ENCODE data around the gene TMEM154. TPM values are rescaled to one million over a fixed set of nuclear protein-coding genes. Genes with fewer than 3 reads are reported as not detected.

TMEM154 gene
- total RNA-seq, 1 experiment from 2014 or later: 34.5 TPM

DNA sequence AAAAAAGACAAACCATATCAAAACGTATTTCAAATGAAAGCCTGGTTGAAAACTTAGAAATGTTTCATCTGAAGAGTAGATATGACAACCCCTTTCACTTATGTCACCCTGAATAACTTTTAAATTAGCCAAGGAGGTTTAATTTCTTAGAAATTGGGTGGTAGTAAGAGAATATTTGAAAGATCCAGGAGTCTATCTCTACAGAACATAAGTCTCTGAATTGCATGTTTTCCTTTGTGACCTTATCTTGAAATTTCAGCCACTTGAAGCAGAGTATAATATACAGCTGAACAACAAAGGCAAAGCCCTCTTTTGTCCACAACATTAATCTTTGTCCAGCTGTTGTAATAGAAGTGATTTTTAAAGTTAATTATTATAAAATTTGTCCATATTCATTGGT, 49.5 kb downstream of the TMEM154 start:
- TF ChIP-seq, protein P1, sequence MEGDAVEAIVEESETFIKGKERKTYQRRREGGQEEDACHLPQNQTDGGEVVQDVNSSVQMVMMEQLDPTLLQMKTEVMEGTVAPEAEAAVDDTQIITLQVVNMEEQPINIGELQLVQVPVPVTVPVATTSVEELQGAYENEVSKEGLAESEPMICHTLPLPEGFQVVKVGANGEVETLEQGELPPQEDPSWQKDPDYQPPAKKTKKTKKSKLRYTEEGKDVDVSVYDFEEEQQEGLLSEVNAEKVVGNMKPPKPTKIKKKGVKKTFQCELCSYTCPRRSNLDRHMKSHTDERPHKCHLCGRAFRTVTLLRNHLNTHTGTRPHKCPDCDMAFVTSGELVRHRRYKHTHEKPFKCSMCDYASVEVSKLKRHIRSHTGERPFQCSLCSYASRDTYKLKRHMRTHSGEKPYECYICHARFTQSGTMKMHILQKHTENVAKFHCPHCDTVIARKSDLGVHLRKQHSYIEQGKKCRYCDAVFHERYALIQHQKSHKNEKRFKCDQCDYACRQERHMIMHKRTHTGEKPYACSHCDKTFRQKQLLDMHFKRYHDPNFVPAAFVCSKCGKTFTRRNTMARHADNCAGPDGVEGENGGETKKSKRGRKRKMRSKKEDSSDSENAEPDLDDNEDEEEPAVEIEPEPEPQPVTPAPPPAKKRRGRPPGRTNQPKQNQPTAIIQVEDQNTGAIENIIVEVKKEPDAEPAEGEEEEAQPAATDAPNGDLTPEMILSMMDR (conservative IDR thresholded peaks at IDR 0.05): no peak
- no peak for TF ChIP-seq EZH2 (IDR thresholded peaks at IDR 0.05; ENCODE audit: low read depth)
- Histone ChIP-seq H4K20me1 (ENCODE audit: insufficient read depth) (no peaks in the 10 kb centered on the region), H3K9me2 (ENCODE audit: insufficient read depth) (no peaks in the 10 kb centered on the region), H3K27ac (no peak overlapping the region), H3K27me3 (ENCODE audit: insufficient read depth, low read depth) (no peaks in the 10 kb centered on the region), H3F3A (ENCODE audit: insufficient read depth, low read depth) (no peaks in the 10 kb centered on the region), H3K36me3 (ENCODE audit: low read depth) (no peaks in the 10 kb centered on the region; the same call in 1 of the 2 replicates), H3K9me3 (ENCODE audit: insufficient read depth, low read depth) (no peaks in the 10 kb centered on the region), H2AFZ (no peak overlapping the region), H3K4me1 (replicated peaks; ENCODE audit: insufficient read depth) (no peaks in the 10 kb centered on the region), H3K79me2 (ENCODE audit: low read depth) (no peaks in the 10 kb centered on the region), H3K4me3 (no peak overlapping the region), H3K4me2 (no peak overlapping the region)
- no peak for DNase-seq
- BruUV-seq (replicated peaks): no TSS peak
- ChIA-PET CTCF (no interaction called here), POLR2A (ENCODE audit: unreplicated experiment) (no interaction called here)
- intact Hi-C loops (cut with micrococcal nuclease; ENCODE audit: unreplicated experiment): no loop called here

DNA sequence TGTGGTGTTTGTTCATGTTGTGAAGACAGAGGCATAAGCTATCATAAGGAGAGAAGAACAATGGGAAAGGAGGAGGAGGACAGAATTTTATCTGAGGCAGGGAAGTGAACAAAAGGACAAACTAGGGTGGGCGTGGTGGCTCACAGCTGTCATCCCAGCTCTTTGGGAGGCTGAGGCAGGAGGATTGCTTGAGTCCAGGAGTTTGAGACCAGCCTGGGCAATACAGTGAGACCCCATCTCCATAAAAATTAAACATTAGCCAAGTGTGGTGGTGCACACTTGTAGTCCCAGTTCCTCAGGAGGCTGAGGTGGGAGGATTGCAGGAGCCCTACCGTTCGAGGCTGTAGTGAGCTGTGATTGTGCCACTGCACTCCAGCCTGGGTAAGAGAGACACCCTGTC, 49.9 kb downstream of the TMEM154 start:
- Histone ChIP-seq H4K20me1 (ENCODE audit: insufficient read depth) (no peaks in the 10 kb centered on the region), H2AFZ (no peak overlapping the region), H3K4me3 (no peak overlapping the region), H3K9me2 (ENCODE audit: insufficient read depth) (no peaks in the 10 kb centered on the region), H3K79me2 (ENCODE audit: low read depth) (no peaks in the 10 kb centered on the region), H3K27me3 (ENCODE audit: insufficient read depth, low read depth) (no peaks in the 10 kb centered on the region), H3F3A (ENCODE audit: insufficient read depth, low read depth) (no peaks in the 10 kb centered on the region), H3K4me1 (replicated peaks; ENCODE audit: insufficient read depth) (no peaks in the 10 kb centered on the region), H3K36me3 (ENCODE audit: low read depth) (no peaks in the 10 kb centered on the region; the same call in 1 of the 2 replicates), H3K27ac (no peak overlapping the region), H3K4me2 (no peak overlapping the region), H3K9me3 (ENCODE audit: insufficient read depth, low read depth) (no peaks in the 10 kb centered on the region)
- POLR2A ChIA-PET (ENCODE audit: unreplicated experiment): no interaction called here
- CTCF ChIA-PET: no interaction called here
- TF ChIP-seq EZH2 (IDR thresholded peaks at IDR 0.05; ENCODE audit: low read depth): no peak
- TF ChIP-seq, protein P1 (conservative IDR thresholded peaks at IDR 0.05): no peak
- BruUV-seq (replicated peaks): no TSS peak
- DNase-seq: no peak
- intact Hi-C loops (cut with micrococcal nuclease; ENCODE audit: unreplicated experiment): no loop called here

DNA sequence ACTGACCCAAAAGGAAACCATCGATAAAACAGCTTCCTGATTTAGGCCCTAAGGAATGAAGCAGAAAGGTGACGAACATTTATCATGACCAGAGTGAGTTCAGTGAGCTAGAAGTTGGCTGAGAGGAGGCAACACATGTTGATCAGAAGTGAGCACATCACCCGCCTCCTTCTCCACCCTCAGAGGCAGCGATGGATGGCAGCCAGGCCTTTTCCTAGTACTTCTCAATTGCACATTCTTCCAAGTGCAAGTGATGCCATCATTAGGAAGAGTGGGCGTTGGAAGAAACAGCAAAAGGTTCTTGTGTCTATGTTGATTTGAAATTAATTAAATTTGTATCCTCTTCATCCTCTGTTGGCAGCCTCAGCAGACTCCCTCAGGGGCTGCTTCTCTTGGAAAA, 51.7 kb downstream of the TMEM154 start:
- no peaks in the 10 kb centered on the region for H3K9me2 ChIP-seq (ENCODE audit: insufficient read depth)
- H3K79me2 ChIP-seq (ENCODE audit: low read depth): no peaks in the 10 kb centered on the region
- no peaks in the 10 kb centered on the region for H3F3A ChIP-seq (ENCODE audit: insufficient read depth, low read depth)
- no peaks in the 10 kb centered on the region for H3K36me3 ChIP-seq (ENCODE audit: low read depth)
- no peak overlapping the region for H3K4me3 ChIP-seq
- DNase-seq: no peak
- no peaks in the 10 kb centered on the region for H3K4me1 ChIP-seq (replicated peaks; ENCODE audit: insufficient read depth)
- ChIA-PET POLR2A (ENCODE audit: unreplicated experiment) (no interaction called here), CTCF (no interaction called here)
- H3K27me3 ChIP-seq (ENCODE audit: insufficient read depth, low read depth): no peaks in the 10 kb centered on the region
- no peak overlapping the region for H3K27ac ChIP-seq
- intact Hi-C loops (cut with micrococcal nuclease; ENCODE audit: unreplicated experiment): no loop called here
- no peak overlapping the region for H3K4me2 ChIP-seq
- TF ChIP-seq, protein P1 (conservative IDR thresholded peaks at IDR 0.05): no peak
- TF ChIP-seq EZH2 (IDR thresholded peaks at IDR 0.05; ENCODE audit: low read depth): no peak
- H3K9me3 ChIP-seq (ENCODE audit: insufficient read depth, low read depth): no peaks in the 10 kb centered on the region
- H2AFZ ChIP-seq: no peak overlapping the region
- no peaks in the 10 kb centered on the region for H4K20me1 ChIP-seq (ENCODE audit: insufficient read depth)
- no TSS peak for BruUV-seq (replicated peaks)
